PC-3 (cell line): ENCODE data around the gene EXOSC10.

Experiments
- CTCF ChIP-seq: fragments of 300-600 bp; sonication (generic); conservative IDR thresholded peaks from 2 replicates; pipeline ENCODE4 v1.5.1; 2017; ENCODE audit warnings: antibody characterized with exemption, low read depth, mild to moderate bottlenecking, low read length
- EZH2 ChIP-seq: fragments of 300-600 bp; sonication (generic); IDR thresholded peaks from one replicate; pipeline ENCODE4 v1.6.1; 2017; ENCODE audit warnings: antibody characterized with exemption, mild to moderate bottlenecking, low read length; ENCODE audit not compliant: unreplicated experiment

GRCh38 chr1:11125931-11126330 lies 26.3 kb upstream of the EXOSC10 start:
- no peak for TF ChIP-seq CTCF
- no peak for TF ChIP-seq EZH2
